Islet precursor cell (in vitro differentiated cells): ENCODE measurements around the gene DCN.
A peak's percentile ranks its signal among the peaks of the same experiment; 100 is the strongest.
"Not testable (repeated sequence)": the region's sequence is repeated elsewhere in the genome, so short reads cannot be mapped to it uniquely, and the experiment has no call there.

Source experiments
- DNase-seq: peaks from one replicate; pipeline ENCODE4 v3.0.0-alpha.2; 2018

Gene DCN

GRCh38 chr12:91182636-91183455, at the start of gene DCN:
Gene DCN, minus strand, starts transcription at chr12:91182817. Its CDS starts 4,265 bp downstream, at chr12:91178552.
- no peak for DNase-seq

GRCh38 chr12:91230841-91231240, 48.2 kb upstream of the DCN start:
- DNase-seq, result no peak

GRCh38 chr12:91226951-91227350, 44.3 kb upstream of the DCN start:
- DNase-seq, result no peak

- DNase-seq, result no peak
Measured at GRCh38 chr12:91225316-91225715, 42.7 kb upstream of the DCN start.

GRCh38 chr12:91224401-91224800, 41.8 kb upstream of the DCN start:
- DNase-seq, result no peak

GRCh38 chr12:91222746-91223145, 40.1 kb upstream of the DCN start:
- DNase-seq, result no peak

- DNase-seq, result no peak
Measured at GRCh38 chr12:91219919-91220318, 37.3 kb upstream of the DCN start.

GRCh38 chr12:91219511-91219910, 36.9 kb upstream of the DCN start:
- no peak for DNase-seq

GRCh38 chr12:91216871-91217270, 34.3 kb upstream of the DCN start:
- no peak for DNase-seq

- no peak for DNase-seq
Measured at GRCh38 chr12:91215940-91216454, 33.4 kb upstream of the DCN start.

GRCh38 chr12:91211866-91212265, 29.2 kb upstream of the DCN start:
- no peak for DNase-seq

GRCh38 chr12:91210618-91211017, 28.0 kb upstream of the DCN start:
- no peak for DNase-seq

GRCh38 chr12:91210144-91210543, 27.5 kb upstream of the DCN start:
- DNase-seq, result no peak

- not testable (repeated sequence) for DNase-seq
Measured at GRCh38 chr12:91207301-91207700, 24.7 kb upstream of the DCN start.

GRCh38 chr12:91205811-91206210, 23.2 kb upstream of the DCN start:
- DNase-seq, result peak; percentile 66

GRCh38 chr12:91204421-91204820, 21.8 kb upstream of the DCN start:
- no peak for DNase-seq

GRCh38 chr12:91203610-91204009, 21.0 kb upstream of the DCN start:
- no peak for DNase-seq

GRCh38 chr12:91202390-91202789, 19.8 kb upstream of the DCN start:
- DNase-seq, result no peak

- DNase-seq, result no peak
Measured at GRCh38 chr12:91196436-91196835, 13.8 kb upstream of the DCN start.

GRCh38 chr12:91194500-91194899, 11.9 kb upstream of the DCN start:
- no peak for DNase-seq

GRCh38 chr12:91191513-91192111, 9.0 kb upstream of the DCN start:
- no peak for DNase-seq

- DNase-seq, result no peak
Measured at GRCh38 chr12:91189516-91189915, 6.9 kb upstream of the DCN start.

- DNase-seq, result no peak
Measured at GRCh38 chr12:91188778-91189177, 6.2 kb upstream of the DCN start.

GRCh38 chr12:91186156-91186555, 3.5 kb upstream of the DCN start:
- DNase-seq, result no peak
